ENCODE data around the gene DNAJC9.

DNA sequence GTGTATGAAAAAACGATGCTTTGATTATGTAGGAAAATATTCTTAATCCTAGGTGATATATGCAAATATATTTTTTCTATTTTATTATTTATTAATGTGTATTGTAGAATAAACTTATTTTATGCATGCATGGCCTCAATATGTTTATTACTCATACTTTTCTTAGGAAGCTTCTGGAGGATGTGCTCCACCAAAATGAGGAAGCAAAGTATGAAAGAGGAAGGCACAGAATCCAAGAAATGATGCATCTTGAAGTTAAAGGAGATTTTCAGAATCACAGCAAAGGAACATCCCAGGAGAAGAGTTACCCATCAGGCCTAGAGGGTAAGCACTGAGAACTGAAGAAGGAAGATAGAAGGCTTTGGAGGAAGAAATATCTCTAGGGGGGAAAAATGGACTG is 40.4 kb upstream of the DNAJC9 start:
- TF ChIP-seq, protein P1, sequence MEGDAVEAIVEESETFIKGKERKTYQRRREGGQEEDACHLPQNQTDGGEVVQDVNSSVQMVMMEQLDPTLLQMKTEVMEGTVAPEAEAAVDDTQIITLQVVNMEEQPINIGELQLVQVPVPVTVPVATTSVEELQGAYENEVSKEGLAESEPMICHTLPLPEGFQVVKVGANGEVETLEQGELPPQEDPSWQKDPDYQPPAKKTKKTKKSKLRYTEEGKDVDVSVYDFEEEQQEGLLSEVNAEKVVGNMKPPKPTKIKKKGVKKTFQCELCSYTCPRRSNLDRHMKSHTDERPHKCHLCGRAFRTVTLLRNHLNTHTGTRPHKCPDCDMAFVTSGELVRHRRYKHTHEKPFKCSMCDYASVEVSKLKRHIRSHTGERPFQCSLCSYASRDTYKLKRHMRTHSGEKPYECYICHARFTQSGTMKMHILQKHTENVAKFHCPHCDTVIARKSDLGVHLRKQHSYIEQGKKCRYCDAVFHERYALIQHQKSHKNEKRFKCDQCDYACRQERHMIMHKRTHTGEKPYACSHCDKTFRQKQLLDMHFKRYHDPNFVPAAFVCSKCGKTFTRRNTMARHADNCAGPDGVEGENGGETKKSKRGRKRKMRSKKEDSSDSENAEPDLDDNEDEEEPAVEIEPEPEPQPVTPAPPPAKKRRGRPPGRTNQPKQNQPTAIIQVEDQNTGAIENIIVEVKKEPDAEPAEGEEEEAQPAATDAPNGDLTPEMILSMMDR (IDR thresholded peaks at IDR 0.05; ENCODE audit: low read length), result no peak
- TF ChIP-seq EZH2 (optimal IDR thresholded peaks at IDR 0.05; ENCODE audit: low read depth, low read length) (no peak), EZH2phosphoT487 (IDR thresholded peaks at IDR 0.05; ENCODE audit: low read length) (no peak)

All from MM.1S (cell line).